Heart left ventricle (tissue), 16 donors: ENCODE results near the gene FGFRL1. TPM values are rescaled to one million over a fixed set of nuclear protein-coding genes. Genes with fewer than 3 reads are reported as not detected.

Source experiments
- ATAC-seq, 4 donors: fragments of 200-7000 bp; cut with Tn5 transposase; one replicate each; pipeline ENCODE4 v1.9.1; 2020 to 2022; ENCODE audit warnings: moderate library complexity in 4 of 4, mild to moderate bottlenecking in 3 of 4, moderate number of reproducible peaks in 1 of 4
- DNase-seq, 5 donors: peaks; one replicate each; pipeline ENCODE4 v3.0.0-alpha.2; 2020
- H3K27ac ChIP-seq, 12 donors: fragments of 200-600 bp; sonication (generic) in 4 of 12; one replicate each; pipeline versions ENCODE4 v1.5.0 to v1.8.0; 2016 to 2022; ENCODE audit warnings: mild to moderate bottlenecking in 2 of 12
- H3K27me3 ChIP-seq, 9 donors: fragments of 200-600 bp; sonication (generic) in 2 of 9; one replicate each; pipeline versions ENCODE4 v1.5.1 to v1.8.0; 2016 to 2022; ENCODE audit warnings: mild to moderate bottlenecking in 3 of 9
- H3K36me3 ChIP-seq, 9 donors: fragments of 200-600 bp; sonication (generic) in 2 of 9; one replicate each; pipeline versions ENCODE4 v1.5.0 to v1.8.0; 2018 to 2022; ENCODE audit warnings: mild to moderate bottlenecking in 2 of 9
- H3K4me1 ChIP-seq, 12 donors: fragments of 200-600 bp; sonication (generic) in 4 of 12; one replicate each; pipeline versions ENCODE4 v1.5.0 to v1.8.0; 2016 to 2022; ENCODE audit warnings: mild to moderate bottlenecking in 3 of 12
- H3K4me3 ChIP-seq, 12 donors: fragments of 200-600 bp; sonication (generic) in 4 of 12; one replicate each; pipeline versions ENCODE4 v1.5.0 to v1.8.0; 2017 to 2022; ENCODE audit warnings: mild to moderate bottlenecking in 9 of 12, moderate library complexity in 4 of 12
- H3K9me3 ChIP-seq, 12 donors: fragments of 200-600 bp; sonication (generic) in 4 of 12; one replicate each; pipeline versions ENCODE4 v1.5.0 to v1.8.0; 2016 to 2022; ENCODE audit warnings: mild to moderate bottlenecking in 1 of 12
- POLR2A ChIP-seq, 2 donors: fragments of 450-650 bp; IDR thresholded peaks; one replicate each; pipeline ENCODE4 v1.6.1; 2017; ENCODE audit warnings: antibody characterized with exemption in 2 of 2, mild to moderate bottlenecking in 2 of 2, moderate library complexity in 2 of 2
- WGBS, 4 donors: extraction: QIAGEN DNeasy Blood & Tissue Kit in 2 of 4; methylation state at CpG; one replicate each; pipeline versions ENCODE4 v1.1.5 to v1.1.7; 2013 to 2018; 5-methylcytosine and 5-hydroxymethylcytosine counted together
- intact Hi-C, 10 donors: fragments of 100-400 bp; cut with DNase I; formaldehyde crosslinking; loops; one replicate each; pipeline versions ENCODE4 v1.11.1 to v1.14.2; 2022
- polyA plus RNA-seq, 2 donors: library from polyadenylated mRNA; stranded (reverse); fragments of 200-250 nt; gene quantifications; one replicate each; pipeline ENCODE4 v1.2.3, GENCODE V29; 2013
- total RNA-seq, 9 donors: library from RNA; depleted of rRNA in 2 of 9; stranded (reverse); fragments of >200 nt in 2 of 9; fragmentation: NEBNext Ultra II Directional in 3 of 9; extraction: Animal tissue kit (Norgen Biotek cat#: 25700) in 3 of 9; gene quantifications; one replicate each; pipeline versions ENCODE4 v1.1.0 to v1.2.4, GENCODE V29; 2016 to 2023
- TF ChIP-seq, protein P1 (sequence below), 12 donors: fragments of 200-600 bp; sonication (generic) in 4 of 12; IDR thresholded peaks; one replicate each; pipeline versions ENCODE4 v1.5.0 to v1.8.0; 2018 to 2022; ENCODE audit warnings: antibody characterized with exemption in 12 of 12, mild to moderate bottlenecking in 5 of 12
- donor health status: ischemic (EF 13 %, LVEDD 7.1; RV severe dilation, severe dysfunction).
- donor health status: healthy with polysubstance abuse.
- donor health status: DM: no; HTN: yes; CAD: no.
- donor health status: DM: no; HTN: no; CAD: no.
- donor health status: ischemic (EF 25% LVEDD 6.9; RV normal size, moderate dysfunction).
- donor health status: ischemic (EF 25% LVEDD 5.7; RV mildly dilated, moderate dysfunction).
- donor health status: healthy.
- donor health status: DM: yes; HTN: yes; CAD: no.
- donor health status: ischemic (EF 35%, LVEDD 5.7; RV mildly dilated, moderate dysfunction).
- donor health status: nonischemic (EF 11% LVEDD 7.7; RV severe dilation, severe dysfunction).
- donor health status: DM: yes; HTN: yes; CAD: no.
- donor health status: PGD.
- donor health status: ischemic (EF 29% LVEDD 5.4; RV normal size, mild dysfunction).
- donor health status: nonischemic (EF 23%, LVEDD 6.1; RV moderate dilation, normal function).

Gene FGFRL1
- total and polyA plus RNA-seq, 11 donors: 23.6 to 90.7 (median 30.6) TPM

DNA sequence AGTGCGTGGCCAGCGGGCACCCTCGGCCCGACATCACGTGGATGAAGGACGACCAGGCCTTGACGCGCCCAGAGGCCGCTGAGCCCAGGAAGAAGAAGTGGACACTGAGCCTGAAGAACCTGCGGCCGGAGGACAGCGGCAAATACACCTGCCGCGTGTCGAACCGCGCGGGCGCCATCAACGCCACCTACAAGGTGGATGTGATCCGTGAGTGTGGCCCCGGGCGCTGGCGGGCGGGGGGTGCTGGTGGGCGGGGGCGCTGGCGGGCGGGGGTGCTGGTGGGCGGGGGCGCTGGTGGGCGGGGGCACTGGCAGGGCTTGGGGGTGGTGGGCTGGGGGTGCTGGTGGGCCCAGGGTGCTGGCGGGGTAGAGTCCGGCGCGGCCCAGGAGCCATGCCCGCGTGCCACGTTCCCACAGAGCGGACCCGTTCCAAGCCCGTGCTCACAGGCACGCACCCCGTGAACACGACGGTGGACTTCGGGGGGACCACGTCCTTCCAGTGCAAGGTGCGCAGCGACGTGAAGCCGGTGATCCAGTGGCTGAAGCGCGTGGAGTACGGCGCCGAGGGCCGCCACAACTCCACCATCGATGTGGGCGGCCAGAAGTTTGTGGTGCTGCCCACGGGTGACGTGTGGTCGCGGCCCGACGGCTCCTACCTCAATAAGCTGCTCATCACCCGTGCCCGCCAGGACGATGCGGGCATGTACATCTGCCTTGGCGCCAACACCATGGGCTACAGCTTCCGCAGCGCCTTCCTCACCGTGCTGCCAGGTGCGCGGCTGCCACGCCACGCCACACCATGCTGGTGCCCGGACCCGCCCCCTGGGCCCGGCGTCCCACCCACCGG lies 12.7 kb downstream of the FGFRL1 start:
- intact Hi-C loops: no loop called here
- 97% methylated on average over 70 to 83 of the region's 83 CpGs for WGBS, 4 donors

DNA sequence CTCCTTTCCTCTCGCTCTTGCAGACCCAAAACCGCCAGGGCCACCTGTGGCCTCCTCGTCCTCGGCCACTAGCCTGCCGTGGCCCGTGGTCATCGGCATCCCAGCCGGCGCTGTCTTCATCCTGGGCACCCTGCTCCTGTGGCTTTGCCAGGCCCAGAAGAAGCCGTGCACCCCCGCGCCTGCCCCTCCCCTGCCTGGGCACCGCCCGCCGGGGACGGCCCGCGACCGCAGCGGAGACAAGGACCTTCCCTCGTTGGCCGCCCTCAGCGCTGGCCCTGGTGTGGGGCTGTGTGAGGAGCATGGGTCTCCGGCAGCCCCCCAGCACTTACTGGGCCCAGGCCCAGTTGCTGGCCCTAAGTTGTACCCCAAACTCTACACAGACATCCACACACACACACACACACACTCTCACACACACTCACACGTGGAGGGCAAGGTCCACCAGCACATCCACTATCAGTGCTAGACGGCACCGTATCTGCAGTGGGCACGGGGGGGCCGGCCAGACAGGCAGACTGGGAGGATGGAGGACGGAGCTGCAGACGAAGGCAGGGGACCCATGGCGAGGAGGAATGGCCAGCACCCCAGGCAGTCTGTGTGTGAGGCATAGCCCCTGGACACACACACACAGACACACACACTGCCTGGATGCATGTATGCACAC lies 13.6 kb downstream of the FGFRL1 start:
- H3K4me1 ChIP-seq: peaks cover 0 to 12% (median 0%) of the 10 kb centered on the region in 12 donors
- ATAC-seq: no peak
- 90 to 95% (median 92%) methylated on average over 27 to 32 of the region's 32 CpGs for WGBS, 4 donors
- TF ChIP-seq, protein P1, sequence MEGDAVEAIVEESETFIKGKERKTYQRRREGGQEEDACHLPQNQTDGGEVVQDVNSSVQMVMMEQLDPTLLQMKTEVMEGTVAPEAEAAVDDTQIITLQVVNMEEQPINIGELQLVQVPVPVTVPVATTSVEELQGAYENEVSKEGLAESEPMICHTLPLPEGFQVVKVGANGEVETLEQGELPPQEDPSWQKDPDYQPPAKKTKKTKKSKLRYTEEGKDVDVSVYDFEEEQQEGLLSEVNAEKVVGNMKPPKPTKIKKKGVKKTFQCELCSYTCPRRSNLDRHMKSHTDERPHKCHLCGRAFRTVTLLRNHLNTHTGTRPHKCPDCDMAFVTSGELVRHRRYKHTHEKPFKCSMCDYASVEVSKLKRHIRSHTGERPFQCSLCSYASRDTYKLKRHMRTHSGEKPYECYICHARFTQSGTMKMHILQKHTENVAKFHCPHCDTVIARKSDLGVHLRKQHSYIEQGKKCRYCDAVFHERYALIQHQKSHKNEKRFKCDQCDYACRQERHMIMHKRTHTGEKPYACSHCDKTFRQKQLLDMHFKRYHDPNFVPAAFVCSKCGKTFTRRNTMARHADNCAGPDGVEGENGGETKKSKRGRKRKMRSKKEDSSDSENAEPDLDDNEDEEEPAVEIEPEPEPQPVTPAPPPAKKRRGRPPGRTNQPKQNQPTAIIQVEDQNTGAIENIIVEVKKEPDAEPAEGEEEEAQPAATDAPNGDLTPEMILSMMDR (IDR thresholded peaks at IDR 0.05): no peak
- no peak for TF ChIP-seq POLR2A (IDR thresholded peaks at IDR 0.05)
- H3K27ac ChIP-seq: no peak overlapping the region
- intact Hi-C loops: no loop called here
- no peak for DNase-seq
- peaks cover 0 to 16% (median 0%) of the 10 kb centered on the region in 9 donors for H3K36me3 ChIP-seq
- H3K27me3 ChIP-seq: peaks cover 0 to 13% (median 0%) of the 10 kb centered on the region in 9 donors
- no peak overlapping the region for H3K4me3 ChIP-seq
- no peaks in the 10 kb centered on the region for H3K9me3 ChIP-seq

More for the DNA sequence above, 12.7 kb downstream of the FGFRL1 start:
- Histone ChIP-seq H3K9me3 (no peaks in the 10 kb centered on the region), H3K4me1 (peaks cover 0 to 6% (median 0%) of the 10 kb centered on the region in 12 donors), H3K27me3 (peaks cover 0 to 4% (median 0%) of the 10 kb centered on the region in 9 donors), H3K27ac (no peak overlapping the region), H3K4me3 (no peak overlapping the region), H3K36me3 (peaks cover 0 to 16% (median 0%) of the 10 kb centered on the region in 9 donors)
- TF ChIP-seq, protein P1 (IDR thresholded peaks at IDR 0.05): no peak
- no peak for TF ChIP-seq POLR2A (IDR thresholded peaks at IDR 0.05)
- DNase-seq: no peak
- no peak for ATAC-seq

- peak; percentile 58 to 86 (median 75) for ATAC-seq
- Histone ChIP-seq H3K4me1 (peaks cover 0 to 12% (median 0%) of the 10 kb centered on the region in 12 donors), H3K9me3 (no peaks in the 10 kb centered on the region), H3K36me3 (peaks cover 0 to 16% (median 0%) of the 10 kb centered on the region in 9 donors), H3K27me3 (peaks cover 0 to 20% (median 0%) of the 10 kb centered on the region in 9 donors), H3K27ac (no peak overlapping the region), H3K4me3 (no peak overlapping the region)
- WGBS, 4 donors: 35 to 43% (median 37%) methylated on average over 16 to 17 of the region's 17 CpGs
- intact Hi-C loops: no loop called here
- peak in 2 of 5 donors; percentile 43 to 53 for DNase-seq
- TF ChIP-seq POLR2A (IDR thresholded peaks at IDR 0.05): no peak
- TF ChIP-seq, protein P1 (IDR thresholded peaks at IDR 0.05): no peak
Observed at GRCh38 chr4:1026115-1026514, 14.7 kb downstream of the FGFRL1 start.
